DMS 273 (cell line): Measurements from ENCODE around the gene KMT2E.

Source experiments
- DNase-seq: peaks from one replicate; lab custom pipeline; 2025; ENCODE audit not compliant: unreplicated experiment; lab: John Stamatoyannopoulos, UW

Gene KMT2E

DNA sequence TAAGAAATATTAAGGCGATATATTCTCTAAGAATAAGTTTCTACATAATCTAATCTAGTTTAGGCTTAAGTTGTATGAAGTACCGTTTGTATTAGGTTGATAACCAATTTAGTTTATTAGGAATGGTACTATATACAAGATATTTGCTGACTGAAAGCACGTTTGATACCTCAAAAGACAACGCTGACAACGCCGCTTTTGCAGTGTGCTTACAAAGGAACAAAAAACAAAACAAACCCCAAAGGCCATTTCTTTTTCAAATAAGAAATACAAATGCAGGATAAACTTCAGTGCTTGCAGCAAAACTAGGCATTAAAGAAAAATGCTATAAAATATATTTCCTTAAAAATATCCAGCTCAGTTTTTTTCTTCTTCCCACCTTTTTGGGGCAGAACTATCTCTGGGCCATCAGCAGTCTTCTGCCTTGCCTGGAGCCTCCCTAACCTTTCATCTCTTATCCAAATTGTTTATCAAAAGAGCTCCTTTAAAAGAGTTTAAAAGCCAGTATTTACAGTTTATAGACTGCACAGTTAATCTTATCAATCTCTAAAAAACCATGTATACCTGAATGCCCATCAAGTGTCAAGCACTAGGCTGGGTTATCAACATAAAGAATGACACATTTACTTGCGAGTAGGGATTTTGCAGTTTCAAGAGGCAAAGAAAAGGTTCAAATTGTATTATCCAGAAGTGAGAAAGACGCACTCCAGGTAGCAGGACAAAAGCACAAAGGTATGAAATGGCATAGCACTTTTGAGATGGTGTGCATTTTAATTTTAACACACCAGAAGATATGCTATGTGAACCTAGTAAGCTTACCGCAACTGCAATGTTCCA, 4.1 kb upstream of the KMT2E start:
- no peak for DNase-seq

- DNase-seq = no peak
Measured at GRCh38 chr7:105010504-105011130, 3.4 kb upstream of the KMT2E start.

DNA sequence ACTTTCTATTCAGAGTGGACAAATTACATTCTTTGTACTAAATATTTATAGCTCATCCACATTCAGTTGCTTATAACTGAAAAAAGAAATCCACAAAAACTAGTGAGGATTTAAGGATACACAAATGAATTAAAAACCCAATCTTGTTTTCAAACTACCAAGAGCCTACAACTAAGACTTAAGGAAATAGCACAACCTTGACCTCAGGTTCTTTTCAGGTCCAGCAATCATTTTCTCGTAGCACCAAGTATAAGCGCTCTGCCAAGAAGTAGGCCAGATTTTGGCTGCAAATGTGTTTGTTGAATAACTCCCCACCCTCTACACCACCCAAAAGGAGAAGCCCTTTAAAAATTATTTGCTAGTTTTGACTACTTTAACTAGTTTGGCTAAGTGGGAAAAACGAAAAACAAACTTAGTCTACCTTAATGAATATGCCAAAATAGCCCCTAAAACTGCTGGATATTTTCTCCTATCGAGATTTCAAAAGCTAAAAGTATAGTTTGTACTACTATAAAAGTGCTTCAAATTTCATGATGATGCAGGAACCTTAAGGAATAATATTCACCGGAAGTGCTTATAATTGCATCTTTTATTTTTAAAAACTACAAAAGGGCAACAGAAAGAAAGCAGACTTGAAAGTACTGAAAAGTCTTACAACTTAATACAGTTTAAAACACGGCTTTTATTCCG, 2.7 kb upstream of the KMT2E start:
- DNase-seq = peak; percentile 58

- peak; percentile 56 for DNase-seq
Measured at GRCh38 chr7:105011831-105012502, 2.0 kb upstream of the KMT2E start.

DNA sequence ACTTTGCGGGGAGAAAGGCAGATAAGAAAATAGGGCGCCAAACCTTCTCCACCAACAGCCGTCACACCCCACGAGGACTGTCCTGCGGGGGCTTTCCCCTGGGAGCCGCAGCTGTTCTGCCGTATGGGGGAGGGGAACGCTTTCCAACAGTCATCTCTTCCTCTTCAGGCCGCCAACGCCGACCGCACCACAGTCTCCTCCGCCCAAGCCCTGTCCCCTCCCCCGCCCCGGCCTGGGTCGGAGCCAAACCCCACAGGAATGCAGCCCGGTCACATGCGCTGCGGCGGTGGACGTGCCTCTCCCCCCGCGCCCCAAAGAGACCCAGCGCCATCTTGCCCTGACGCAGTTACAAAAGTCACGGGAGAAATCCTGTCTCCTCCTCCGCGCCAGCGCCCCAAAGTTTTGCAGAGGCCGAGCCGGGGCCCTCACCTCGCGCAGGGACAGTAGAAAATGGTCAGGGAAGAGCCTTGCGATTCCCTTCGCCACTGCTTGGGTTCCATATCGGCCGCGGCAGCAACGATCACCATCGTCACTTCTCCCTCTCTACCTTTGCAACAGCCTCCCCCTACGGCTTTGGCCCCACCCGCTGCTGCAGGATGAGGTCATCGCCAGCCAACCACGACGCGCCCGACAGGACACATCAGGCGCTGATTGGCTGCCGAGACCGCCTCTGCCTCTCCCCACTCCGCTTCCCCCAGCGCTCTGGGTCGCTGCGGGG, 1.3 kb upstream of the KMT2E start:
- DNase-seq = peak; percentile 99

GRCh38 chr7:105013221-105013815, 687 bp upstream of the KMT2E start:
- peak; percentile 99 for DNase-seq

DNA sequence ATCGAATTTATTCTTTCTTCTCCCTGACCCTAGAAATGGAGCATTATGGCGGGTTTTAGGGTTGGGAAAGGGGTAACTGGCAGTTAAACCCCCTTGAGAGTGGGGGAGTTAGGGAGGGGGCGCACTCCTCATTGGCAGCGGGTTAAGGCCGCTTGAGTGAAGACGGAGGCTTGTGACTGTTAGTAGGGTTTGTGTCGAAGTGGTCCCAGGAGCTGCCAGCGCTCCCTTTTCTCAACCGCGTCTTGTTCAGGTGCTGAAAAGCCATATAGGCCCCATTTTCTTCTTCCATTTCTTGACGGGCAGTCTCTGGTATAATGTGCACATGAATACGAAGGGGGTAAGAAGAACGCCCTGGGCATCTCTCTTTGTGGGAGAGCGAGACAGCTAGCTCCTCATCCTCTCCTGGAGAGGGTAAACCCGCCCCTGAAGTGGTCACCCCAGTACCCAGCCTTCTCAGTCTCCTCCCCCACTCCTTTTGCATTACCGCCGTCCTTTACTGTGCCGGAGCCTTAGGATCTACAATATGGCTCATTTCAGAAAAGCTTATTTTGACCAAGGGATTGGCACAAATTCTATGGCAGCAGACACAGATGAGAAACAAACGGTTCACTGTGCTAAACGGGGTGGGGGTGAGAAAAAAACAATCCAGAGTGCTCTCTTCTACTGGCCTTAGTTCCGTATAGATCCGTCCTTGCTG, 836 bp downstream of the KMT2E start:
- peak; percentile 85 for DNase-seq

GRCh38 chr7:105015390-105015965, 1.5 kb downstream of the KMT2E start:
- peak; percentile 84 for DNase-seq

DNA sequence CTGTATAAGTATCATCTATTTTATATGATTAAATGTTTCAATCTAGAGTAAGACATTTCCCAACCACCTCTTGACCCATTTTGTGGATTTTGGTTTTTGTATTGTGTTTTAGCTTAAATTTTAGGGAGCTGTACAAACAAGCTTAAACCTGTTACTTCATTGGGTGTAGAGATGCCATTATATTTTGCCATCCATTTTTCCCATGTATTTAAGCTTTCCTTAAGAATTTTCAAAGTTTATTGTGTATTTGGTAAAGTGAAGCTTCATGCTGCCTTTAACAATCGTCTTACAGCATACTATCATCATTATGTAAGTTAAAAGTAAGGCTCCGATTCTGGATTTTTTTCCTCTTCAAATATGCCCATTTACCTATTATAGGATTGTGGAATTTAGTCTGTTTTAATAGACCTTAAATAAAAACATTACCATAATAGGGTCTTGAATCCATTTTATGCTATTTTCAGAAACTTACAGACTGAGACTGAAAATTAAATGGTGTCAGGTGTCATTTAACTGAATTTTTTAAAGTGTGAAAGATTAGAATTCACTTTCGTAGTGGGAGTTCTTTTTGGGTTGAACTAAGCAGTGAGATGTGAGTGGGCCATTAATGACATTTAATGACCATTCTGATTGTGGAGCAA, 2.2 kb downstream of the KMT2E start:
- DNase-seq = peak; percentile 54

- peak; percentile 44 for DNase-seq
Measured at GRCh38 chr7:105016709-105017656, 3.0 kb downstream of the KMT2E start.

GRCh38 chr7:105017657-105018365, 3.8 kb downstream of the KMT2E start:
- peak; percentile 70 for DNase-seq

- no peak for DNase-seq
Measured at GRCh38 chr7:105019269-105019668, 5.3 kb downstream of the KMT2E start.

DNA sequence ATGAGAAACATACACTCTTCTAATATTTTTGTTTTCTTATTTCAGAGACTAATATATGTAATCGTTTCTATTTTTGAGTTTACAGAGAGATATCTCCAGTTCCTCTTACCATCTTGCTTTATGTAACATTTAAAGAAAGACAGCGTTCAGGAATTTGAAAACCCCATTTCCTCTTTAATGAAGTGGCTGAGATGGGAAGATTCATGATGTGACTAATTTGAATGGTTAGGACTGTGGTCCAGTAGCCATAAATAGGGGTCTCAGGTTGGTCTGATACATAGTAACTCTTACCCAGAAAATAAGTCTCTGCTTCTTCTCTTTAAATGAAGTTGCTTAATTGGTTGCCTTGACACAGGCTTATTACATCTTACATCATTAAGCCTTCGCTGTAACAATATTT, 6.9 kb downstream of the KMT2E start:
- peak; percentile 75 for DNase-seq

DNA sequence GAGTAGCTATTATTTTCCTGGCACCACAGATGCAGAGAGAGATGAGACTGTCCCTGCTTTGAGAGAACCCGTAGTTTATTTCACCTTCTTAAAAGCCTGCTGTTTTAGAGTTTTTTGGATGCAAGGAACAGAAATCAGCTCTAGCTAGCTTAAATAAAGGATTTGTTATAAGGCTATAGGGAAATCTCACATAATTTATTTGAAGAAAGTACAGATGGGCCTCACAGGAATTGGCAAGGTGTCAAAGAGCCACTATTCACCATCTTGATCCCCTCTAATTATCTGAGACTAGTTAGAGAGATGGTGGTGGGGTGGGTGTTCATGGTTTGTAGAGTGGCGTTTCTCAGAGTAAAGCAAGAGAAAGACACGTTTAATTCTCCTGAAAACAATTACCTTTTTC, 7.3 kb downstream of the KMT2E start:
- peak; percentile 95 for DNase-seq

DNA sequence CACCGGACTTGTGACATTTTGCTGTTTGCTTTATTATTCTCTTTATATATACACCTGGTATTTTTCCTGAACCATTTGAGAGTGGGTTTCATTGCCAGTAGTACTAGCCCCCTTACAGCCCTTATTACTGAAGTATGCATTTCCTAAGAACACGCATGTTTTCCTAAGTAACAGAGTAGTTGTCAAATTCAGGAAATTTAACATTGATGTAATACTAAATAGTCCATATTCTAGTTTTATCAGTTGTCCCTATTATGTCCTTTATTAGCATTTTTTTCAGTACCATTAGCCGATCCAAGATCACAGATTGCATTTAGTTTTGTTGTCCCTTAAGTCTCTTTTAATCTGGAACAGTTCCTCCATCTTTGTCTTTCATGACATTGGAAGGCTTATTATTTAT, 8.0 kb downstream of the KMT2E start:
- no peak for DNase-seq

GRCh38 chr7:105022458-105022857, 8.5 kb downstream of the KMT2E start:
- no peak for DNase-seq

DNA sequence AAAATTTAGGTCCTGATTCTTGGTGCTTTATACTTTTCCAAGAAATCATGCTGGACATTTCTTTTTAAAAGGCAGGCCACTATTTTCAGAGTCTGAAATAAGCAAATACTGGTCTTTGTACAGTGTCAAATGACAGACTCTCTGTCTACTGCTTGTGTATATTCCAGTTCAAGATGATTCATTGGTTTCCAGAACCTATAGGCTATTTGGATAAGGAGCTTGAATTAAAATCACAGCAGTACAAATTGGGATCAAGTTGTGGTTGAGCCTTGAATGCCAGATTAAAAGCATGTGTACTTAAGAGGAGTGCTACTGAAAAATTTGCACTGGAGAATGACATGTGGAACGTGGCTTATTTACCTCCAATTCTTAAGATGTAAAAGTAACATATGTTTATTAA, 10.7 kb downstream of the KMT2E start:
- peak; percentile 48 for DNase-seq
